ENCODE data around the gene CHCHD6. TPM values are rescaled to one million over a fixed set of nuclear protein-coding genes. Genes with fewer than 3 reads are reported as not detected.

The CHCHD6 gene
- total and polyA plus RNA-seq, 12 donors: 10.6 to 22.5 (median 17.6) TPM

DNA sequence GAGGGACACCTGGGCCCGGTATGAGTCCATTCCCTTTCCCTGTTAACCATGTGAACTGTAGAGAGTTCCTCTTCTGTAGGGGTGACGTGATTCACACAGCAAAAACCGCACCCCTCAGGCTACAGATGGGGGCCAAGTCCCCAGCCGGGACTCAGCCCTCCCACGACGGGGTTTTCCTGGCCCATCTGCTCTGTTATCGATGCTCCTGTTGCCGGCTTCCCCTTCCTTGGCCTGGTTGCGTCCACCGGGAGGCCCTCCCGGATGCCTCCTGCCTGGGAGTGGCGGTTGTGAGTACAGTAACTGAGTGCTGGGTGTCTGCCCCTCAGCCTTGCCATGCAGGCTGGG lies 278.1 kb downstream of the CHCHD6 start:
- Histone ChIP-seq H3K27ac (peak overlapping the region in 3 of 5 donors; percentile 66 to 89 (median 83)), H3K9me3 (replicated peaks in 1 of 3) (no peaks in the 10 kb centered on the region), H3K36me3 (replicated peaks in 1 of 2) (no peaks in the 10 kb centered on the region), H3K4me3 (peak overlapping the region in 1 of 4 donors; percentile 60), H3K27me3 (no peaks in the 10 kb centered on the region), H3K4me1 (replicated peaks in 1 of 2) (peaks cover 11 to 34% of the 10 kb centered on the region in 2 donors)
- DNase-seq: peak in 3 of 7 donors; percentile 24 to 41 (median 27)
- intact Hi-C loops (cut with DNase I): loop anchor here (5.0 to 10.0 kb wide), 3 partner anchors 193 to 473 kb away; no protein-coding TSS in a partner anchor
- WGBS, 4 donors: 5 to 18% (median 11%) methylated on average over 7 to 12 of the region's 12 CpGs
- no peak for TF ChIP-seq POLR2A (IDR thresholded peaks at IDR 0.05)
- TF ChIP-seq, protein P1, sequence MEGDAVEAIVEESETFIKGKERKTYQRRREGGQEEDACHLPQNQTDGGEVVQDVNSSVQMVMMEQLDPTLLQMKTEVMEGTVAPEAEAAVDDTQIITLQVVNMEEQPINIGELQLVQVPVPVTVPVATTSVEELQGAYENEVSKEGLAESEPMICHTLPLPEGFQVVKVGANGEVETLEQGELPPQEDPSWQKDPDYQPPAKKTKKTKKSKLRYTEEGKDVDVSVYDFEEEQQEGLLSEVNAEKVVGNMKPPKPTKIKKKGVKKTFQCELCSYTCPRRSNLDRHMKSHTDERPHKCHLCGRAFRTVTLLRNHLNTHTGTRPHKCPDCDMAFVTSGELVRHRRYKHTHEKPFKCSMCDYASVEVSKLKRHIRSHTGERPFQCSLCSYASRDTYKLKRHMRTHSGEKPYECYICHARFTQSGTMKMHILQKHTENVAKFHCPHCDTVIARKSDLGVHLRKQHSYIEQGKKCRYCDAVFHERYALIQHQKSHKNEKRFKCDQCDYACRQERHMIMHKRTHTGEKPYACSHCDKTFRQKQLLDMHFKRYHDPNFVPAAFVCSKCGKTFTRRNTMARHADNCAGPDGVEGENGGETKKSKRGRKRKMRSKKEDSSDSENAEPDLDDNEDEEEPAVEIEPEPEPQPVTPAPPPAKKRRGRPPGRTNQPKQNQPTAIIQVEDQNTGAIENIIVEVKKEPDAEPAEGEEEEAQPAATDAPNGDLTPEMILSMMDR (IDR thresholded peaks at IDR 0.05): no peak

GRCh38 chr3:126982471-126983175 lies 278.6 kb downstream of the CHCHD6 start, which contains the start of gene PLXNA1:
Gene PLXNA1, plus strand, starts transcription at chr3:126983115. Its CDS starts 5,479 bp downstream, at chr3:126988594.
- H3K36me3 ChIP-seq (replicated peaks in 1 of 2): no peaks in the 10 kb centered on the region
- peak; percentile 64 to 83 (median 70) for DNase-seq
- H3K27me3 ChIP-seq: no peaks in the 10 kb centered on the region
- peak within 1 kb of the TSS; percentile 37 to 98 (median 54) for H3K4me3 ChIP-seq
- no peak for TF ChIP-seq POLR2A (IDR thresholded peaks at IDR 0.05)
- TF ChIP-seq, protein P1 (IDR thresholded peaks at IDR 0.05): peak; percentile 76 to 91 (median 86)
- H3K4me1 ChIP-seq (replicated peaks in 1 of 2): peaks cover 11 to 34% of the 10 kb centered on the region in 2 donors
- H3K27ac ChIP-seq: peak within 1 kb of the TSS in 4 of 5 donors; percentile 62 to 89 (median 74)
- 0 to 1% (median 0%) methylated on average over 3 to 89 of the region's 89 CpGs; no CpG with 5 or more reads in 1 of the 4 donors for WGBS, 4 donors
- intact Hi-C loops (cut with DNase I): loop anchor here (5.0 to 10.0 kb wide), 3 partner anchors 192 to 472 kb away; no protein-coding TSS in a partner anchor
- no peaks in the 10 kb centered on the region for H3K9me3 ChIP-seq (replicated peaks in 1 of 3)

- H3K27ac ChIP-seq: peak overlapping the region in 1 of 5 donors; percentile 89
These were observed 279.2 kb downstream of the CHCHD6 start for GRCh38 chr3:126983276-126983652.

More at GRCh38 chr3:126983276-126983652, 279.2 kb downstream of the CHCHD6 start:
- DNase-seq: no peak
- Histone ChIP-seq H3K9me3 (replicated peaks in 1 of 3) (no peaks in the 10 kb centered on the region), H3K36me3 (replicated peaks in 1 of 2) (no peaks in the 10 kb centered on the region), H3K4me1 (replicated peaks in 1 of 2) (peaks cover 11 to 34% of the 10 kb centered on the region in 2 donors), H3K4me3 (peak overlapping the region in 2 of 4 donors; percentile 59 to 98), H3K27me3 (no peaks in the 10 kb centered on the region)
- intact Hi-C loops (cut with DNase I): loop anchor here (5.0 to 10.0 kb wide), 3 partner anchors 192 to 472 kb away; no protein-coding TSS in a partner anchor
- no peak for TF ChIP-seq POLR2A (IDR thresholded peaks at IDR 0.05)
- TF ChIP-seq, protein P1 (IDR thresholded peaks at IDR 0.05): peak in 1 of 6 experiments; percentile 35
- WGBS, 4 donors: 1% methylated on average over 49 to 70 of the region's 70 CpGs; no CpG with 5 or more reads in 2 of the 4 donors

Measured in adrenal gland (tissue), 12 donors.